ENCODE data around the gene CNTNAP2. TPM values are rescaled to one million over a fixed set of nuclear protein-coding genes. Genes with fewer than 3 reads are reported as not detected.

The CNTNAP2 gene
- total RNA-seq, 2 experiments from 2014 or later: not detected

DNA sequence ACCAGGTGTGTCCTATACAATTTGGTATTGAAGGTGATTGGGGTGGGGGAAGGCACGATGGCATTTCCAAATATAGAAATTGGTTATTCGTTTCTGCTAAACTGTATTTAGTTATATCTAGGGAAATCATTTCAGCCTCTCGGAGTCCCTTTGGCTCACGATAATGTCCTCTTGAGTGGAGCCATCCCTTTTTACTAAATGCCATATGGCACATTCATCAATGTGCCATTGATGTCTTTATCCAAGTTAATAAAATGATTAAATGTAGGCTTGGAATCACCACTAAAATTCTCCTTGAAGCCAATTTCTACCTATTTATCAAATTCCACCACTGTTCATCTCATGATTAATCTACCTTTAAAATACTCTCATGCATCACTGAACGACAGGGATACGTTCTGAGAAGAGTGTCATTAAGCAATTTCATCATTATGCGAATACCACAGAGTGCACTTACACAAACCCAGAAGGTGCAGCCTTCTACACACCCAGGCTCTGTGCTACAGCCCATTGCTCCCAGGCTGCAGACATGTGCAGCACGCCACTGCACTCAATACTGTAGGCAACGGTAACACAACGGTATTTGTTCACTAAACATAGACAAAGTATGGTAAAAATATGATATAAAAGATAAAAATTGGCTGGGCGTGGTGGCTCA is 2254.8 kb downstream of the CNTNAP2 start:
- ChIA-PET POLR2A (no interaction called here), CTCF (no interaction called here)

DNA sequence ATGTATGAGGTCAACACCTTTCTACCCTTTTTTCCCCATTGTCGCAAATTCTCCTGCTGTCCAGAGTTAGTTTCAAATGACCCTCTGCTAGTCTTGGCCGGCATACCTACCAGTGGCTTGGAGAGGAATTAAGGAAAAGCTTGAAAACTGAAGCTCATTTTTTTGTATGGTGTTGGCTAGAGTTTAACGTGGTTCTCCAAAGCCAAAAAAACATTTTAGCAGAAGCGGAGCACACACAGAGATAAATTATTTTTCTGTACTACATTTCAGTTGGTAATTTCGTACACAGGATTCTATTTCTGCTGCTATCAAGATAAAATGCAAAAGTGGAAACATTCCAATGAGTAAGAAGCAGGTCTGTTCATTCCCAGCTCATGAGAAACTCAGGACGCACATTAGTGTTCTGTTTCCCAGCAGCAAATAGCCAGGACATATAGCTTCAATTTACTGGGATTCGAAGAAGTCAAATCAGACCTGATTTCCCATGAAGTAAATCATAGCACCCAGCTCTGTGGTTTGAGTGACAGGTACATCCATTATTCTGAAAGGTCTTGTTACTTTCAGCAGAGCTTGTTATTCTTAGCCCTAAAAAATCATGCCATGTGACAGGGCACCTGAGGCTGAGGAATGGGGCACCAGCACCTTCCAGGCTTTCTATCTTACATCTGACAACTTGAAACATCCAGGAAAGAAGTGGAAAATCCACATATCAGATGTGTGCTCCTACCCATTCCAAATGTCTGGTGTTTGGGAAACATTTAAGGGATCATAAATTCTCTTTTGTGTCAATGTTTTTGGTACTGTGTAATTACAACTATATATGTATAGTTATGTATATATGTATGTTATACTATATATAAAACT is 2258.0 kb downstream of the CNTNAP2 start:
- ChIA-PET CTCF (no interaction called here), POLR2A (no interaction called here)

DNA sequence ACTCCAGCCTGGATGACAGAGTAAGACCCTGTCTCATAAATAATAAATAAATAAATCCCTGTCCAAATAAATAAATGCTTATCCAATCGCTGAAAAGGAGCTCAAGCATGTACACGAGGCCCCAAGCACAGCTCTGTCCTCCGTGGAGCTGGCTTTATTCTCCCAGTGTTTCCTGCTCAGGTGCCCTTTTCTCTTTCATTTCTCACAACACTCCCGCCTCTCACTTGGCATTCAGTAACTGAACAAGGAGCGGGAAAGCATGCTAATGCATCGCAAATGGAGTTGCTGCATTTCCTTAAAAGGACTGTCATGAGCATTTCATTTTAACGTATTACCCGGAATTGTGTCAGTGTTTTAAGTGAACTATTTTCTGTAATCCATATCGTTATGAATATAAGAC is 2263.1 kb downstream of the CNTNAP2 start:
- CTCF ChIA-PET: no interaction called here
- POLR2A ChIA-PET: no interaction called here

DNA sequence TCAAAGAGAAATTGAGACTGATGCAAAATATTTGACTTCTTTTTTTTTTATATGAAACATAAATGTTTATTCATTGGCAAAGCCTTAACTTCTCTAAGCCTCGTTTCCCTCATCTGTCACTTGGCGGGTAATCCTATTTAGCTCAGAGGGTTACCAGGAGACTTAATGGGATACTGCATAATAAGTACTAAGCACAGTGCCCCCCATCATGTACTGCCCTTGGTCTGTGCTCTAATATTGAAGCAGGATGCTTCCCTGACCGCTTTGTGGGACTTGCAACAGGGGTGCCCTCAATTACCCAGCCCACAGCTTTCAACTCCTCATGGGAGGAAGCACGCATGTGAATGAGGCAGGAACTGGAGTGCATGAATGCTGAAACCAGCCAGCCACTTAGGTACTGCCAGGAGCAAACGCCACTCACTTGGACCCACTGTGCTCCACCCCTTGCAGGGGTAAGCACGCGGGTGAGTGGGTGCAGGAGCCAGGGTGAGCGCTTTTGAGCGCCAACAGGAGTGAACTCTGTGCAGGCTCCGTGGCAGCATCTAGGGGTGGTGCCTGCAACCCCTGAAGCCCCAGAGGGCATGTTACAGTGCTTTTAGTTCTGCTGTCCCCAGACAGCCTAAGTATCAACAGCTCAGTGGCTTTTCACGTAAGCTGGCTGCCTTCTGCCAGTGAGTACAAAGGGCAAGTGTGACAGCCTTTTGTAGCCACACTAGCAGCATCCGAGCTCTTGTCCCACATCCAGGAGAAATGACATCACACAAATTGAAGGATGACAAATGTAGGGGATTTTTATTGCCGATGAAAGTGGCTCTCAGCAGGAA is 2264.2 kb downstream of the CNTNAP2 start:
- ChIA-PET POLR2A (no interaction called here), CTCF (no interaction called here)

DNA sequence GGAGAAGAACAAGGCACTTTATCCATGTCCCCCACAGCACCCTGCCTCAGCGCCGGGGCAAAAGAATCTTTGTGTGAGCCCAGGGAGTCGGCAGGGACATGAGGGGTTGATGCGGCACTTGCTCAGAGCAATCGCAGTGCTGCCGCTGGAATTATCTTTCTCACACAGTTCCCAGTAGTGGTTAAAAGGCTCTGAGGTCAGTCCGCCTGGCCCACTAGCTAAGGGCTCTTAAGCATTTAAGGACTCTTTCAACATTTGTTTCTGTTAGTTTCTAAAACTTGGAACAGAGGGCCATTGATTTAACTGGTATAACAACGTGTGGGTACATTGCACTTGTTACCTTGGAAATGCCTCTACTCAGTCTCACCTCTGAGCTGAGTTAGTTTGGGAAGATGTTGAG is 2266.0 kb downstream of the CNTNAP2 start:
- CTCF ChIA-PET: no interaction called here

DNA sequence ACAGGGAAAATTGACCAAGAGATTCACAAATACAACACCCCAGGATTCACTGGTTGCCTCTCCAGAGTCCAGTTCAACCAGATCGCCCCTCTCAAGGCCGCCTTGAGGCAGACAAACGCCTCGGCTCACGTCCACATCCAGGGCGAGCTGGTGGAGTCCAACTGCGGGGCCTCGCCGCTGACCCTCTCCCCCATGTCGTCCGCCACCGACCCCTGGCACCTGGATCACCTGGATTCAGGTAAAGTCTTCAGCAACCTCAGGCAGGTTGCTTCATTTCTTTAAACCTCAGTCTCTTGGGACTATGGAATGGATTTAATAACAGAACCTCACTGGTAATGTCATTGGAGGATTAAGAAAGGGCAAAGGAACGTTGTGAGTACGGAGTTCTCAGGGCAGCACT is 2267.1 kb downstream of the CNTNAP2 start:
- ChIA-PET POLR2A (no interaction called here), CTCF (no interaction called here)

More for the DNA sequence above, 2266.0 kb downstream of the CNTNAP2 start:
- POLR2A ChIA-PET: no interaction called here

DNA sequence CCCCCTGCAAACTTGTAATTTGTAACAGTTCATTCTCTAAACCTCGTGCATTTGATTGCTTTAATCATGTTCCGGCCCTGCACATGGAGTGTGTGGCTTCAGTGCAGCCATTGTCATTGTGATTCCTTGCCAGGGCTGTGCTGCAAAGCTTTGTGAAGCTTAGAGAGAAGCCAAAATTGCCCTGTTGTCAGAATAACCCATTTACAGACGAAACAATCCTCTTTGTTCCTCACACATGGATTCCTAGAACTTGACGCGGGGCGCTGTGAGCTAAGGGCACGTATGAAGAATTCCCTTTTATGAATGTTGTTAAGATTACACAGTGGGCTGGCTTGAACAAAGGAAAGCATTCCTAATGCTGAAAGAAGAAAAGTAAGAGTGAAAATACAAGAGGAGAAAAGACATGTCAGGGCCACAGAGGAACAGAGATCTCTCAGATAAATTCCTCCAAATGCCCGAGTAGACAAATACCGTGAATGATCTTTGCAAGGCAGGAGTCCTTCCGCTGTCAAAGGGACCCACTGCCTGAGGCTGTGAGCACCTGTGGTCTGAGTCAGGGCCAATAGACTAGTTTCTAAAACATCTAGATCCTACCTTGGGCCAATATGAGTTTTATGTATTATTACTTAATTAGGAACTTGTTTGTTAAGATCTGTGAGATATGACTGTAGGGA is 2268.5 kb downstream of the CNTNAP2 start:
- ChIA-PET CTCF (no interaction called here), POLR2A (no interaction called here)

DNA sequence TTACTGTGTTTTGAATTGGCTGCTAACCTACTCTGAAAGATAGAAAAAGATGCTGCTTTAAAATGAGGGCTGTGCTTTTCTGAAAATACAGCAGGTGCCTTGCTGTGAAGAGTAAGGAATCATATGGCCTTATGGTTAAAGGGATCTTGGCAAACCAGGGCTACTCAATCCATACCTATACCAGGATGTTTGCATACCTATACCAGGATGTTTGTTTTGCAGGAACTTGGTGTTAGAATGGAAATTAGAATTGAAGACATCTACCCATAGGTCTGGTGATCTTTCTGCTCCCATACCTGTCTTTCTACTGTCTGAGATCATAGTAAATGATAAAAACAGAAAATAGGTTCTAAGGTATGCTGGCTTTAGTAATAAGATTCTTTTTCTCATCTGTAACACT is 2273.8 kb downstream of the CNTNAP2 start:
- ChIA-PET CTCF (interaction anchor here (0.7 kb wide), 1 partner anchor 573 kb away, joined by 3 read pairs; no protein-coding TSS in a partner anchor), POLR2A (no interaction called here)

DNA sequence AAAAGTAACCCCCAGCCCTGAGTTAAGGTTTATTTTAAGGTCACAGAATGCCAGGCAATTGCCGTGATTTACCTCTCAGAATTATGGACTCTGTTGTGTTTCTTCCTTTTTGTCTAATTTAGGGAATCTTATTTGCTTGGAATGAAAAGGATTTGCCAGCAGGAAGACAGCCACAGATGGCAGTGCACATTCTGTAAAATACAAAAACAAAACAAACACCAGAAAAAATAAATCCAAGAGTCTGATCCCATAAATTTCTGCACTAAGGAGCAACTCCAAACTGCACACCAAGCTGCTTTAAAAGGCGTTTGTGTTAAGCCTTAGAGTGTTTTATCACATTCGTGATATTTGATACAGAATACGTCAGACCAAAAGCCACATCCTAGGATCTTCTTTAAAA is 2275.0 kb downstream of the CNTNAP2 start:
- CTCF ChIA-PET: no interaction called here

DNA sequence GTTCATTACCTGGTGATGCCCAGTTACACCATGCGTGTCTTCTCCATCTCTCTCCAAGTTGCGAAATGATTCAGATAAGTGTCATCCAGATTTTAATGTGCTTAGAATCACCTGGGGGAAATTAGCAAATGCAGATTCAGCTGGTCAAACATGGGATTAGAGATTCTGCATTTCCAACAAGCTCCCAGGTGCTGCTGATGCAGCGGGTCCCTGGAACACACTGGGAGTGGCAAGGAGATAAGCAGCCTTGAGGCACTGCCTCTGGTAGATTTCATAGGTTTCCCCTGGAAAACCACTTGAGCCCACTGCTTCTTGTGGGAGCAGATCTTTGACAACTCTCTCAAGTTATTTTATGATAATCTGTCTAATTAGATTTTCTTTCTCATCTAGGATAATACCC is 2278.0 kb downstream of the CNTNAP2 start:
- CTCF ChIA-PET: no interaction called here
- POLR2A ChIA-PET: no interaction called here

More for the DNA sequence above, 2275.0 kb downstream of the CNTNAP2 start:
- POLR2A ChIA-PET: no interaction called here

DNA sequence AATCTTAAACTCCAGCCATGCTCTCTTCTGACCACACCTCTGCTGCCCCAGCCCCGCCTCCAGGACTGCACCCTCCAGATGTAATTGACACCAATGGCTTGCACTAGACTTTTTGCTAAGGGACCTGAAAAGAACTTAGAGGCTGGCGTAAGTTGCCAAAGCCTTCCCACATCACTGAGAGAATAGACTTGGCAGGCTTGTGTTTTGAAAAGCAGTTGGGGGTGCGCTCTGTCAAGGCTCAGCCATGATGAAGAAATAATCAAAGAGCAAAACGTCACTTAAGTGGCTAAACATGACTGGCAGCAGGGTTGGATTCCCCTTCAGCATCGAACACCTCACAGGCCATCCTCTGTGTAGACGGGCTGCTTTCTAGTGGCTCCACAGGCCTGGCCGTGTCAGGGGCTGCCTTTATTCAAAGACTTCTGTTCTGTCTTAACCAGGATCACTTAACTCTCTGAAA is 2278.8 kb downstream of the CNTNAP2 start:
- ChIA-PET CTCF (interaction anchor here (0.7 kb wide), 1 partner anchor 131 kb away, joined by 3 read pairs; no protein-coding TSS in a partner anchor), POLR2A (no interaction called here)

DNA sequence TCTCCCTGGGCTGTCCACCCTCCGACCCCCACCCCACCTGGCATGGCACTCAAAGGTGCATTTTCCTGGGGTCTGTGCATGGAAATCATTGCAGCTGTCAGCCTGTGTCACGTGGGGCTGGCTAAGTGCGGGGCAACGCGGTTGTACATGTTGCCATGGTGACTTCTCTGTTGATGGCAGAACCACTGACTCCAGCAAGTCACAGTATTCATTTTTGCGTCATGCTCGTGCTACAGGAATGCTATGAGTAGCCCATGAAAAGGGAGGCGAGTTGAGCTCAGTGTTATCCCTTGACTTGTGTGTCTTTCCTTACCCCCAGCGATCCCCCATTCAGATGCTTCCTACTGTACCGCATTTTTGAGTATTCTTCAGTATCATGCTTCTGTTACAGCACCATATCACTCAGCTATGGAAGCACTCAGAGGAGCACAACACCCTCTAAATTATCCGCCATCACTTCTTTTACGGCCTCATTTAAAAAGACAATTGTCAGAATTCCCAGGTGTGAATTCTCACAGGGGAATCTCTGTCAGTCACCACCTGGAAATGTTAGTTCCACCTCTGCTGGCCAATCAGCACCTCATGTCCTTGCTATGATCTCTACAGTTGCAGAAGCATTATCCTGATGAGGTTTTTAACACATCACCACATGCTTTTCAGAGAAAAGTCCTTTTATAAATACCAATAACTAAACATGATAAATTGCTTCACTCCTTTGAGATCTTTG is 2279.6 kb downstream of the CNTNAP2 start:
- CTCF ChIA-PET: interaction anchor here (0.7 kb wide), 1 partner anchor 130 kb away, joined by 3 read pairs; no protein-coding TSS in a partner anchor

DNA sequence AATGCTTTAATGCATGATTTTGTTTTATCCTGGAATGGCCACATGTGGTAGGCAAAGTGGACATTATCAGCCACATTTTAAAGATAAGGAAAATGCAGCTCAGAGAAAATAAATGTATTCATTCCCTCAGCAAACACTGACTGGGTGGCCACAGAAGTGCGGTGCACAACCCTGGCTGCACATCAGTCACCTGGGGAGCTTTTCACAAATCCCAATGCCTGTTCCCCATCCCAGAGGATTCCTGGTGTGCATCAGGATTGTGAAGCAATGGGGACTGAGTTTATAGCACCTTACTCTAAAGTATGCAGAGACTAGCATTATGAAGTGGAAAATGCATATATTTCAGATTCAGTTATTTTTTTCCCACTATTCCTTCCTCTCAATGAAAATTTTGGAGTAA is 2280.5 kb downstream of the CNTNAP2 start:
- ChIA-PET CTCF (no interaction called here), POLR2A (no interaction called here)

More for the DNA sequence above, 2279.6 kb downstream of the CNTNAP2 start:
- POLR2A ChIA-PET: no interaction called here

DNA sequence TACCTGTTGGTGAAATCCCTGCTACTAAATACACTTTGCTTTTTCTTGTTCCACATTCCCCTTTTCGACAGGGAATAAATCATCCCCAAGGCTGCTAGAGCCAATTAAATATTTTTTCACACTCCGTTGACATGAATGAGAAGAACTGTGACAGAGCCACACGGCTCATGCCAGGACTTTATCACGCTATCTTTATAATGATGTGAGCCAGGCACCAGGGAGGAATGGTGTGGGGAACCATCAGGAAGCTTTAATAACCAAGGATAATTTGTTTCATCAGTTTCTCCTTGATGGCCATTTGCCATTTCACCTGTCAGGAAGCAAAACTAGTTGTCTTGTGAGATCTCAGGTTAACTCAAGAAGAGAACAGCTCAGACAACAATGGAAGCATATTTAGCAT is 2280.9 kb downstream of the CNTNAP2 start:
- POLR2A ChIA-PET: no interaction called here
- CTCF ChIA-PET: no interaction called here

DNA sequence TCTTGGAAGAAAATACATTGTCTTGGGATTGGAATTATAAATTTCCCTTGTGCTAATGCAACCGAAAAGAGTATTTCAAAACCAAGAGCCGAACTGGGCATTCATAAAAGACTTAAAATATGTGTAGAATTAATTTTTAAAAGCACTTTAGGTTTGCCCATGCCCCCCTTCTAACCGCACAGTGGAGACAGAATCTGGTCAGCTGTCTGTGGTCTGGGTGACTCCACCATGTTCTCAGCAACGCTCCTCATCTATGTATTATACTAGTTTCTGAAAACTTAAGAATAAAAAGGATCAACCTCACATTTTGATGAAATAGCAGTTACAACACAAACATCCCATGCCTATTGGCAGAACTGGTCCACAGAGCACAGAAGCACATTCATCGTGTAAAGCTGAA is 2281.4 kb downstream of the CNTNAP2 start:
- ChIA-PET POLR2A (no interaction called here), CTCF (no interaction called here)

DNA sequence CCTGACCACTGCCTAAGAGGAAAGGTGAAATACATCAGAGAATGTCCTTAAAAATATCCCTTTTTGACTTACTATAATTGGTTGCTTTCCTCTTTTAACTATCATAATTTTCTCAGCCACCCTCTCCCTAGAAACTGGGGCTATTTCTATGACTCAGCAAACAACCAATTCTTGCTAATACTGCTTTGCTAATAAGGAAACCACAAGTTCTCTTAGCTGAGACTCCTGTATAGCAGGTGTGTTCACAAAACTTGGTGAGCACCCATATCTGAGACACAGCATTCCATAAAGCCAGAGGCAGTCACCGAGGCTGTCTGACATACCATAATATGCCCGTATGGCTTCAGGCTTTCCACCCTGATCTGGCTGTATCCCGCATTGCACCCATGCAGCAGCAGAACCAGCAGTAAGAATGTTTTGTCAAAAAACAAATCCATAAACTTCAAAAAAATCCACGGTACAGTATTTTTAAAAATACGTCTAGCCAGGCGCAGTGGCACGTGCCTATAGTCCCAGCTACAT is 2282.3 kb downstream of the CNTNAP2 start:
- ChIA-PET POLR2A (no interaction called here), CTCF (no interaction called here)

DNA sequence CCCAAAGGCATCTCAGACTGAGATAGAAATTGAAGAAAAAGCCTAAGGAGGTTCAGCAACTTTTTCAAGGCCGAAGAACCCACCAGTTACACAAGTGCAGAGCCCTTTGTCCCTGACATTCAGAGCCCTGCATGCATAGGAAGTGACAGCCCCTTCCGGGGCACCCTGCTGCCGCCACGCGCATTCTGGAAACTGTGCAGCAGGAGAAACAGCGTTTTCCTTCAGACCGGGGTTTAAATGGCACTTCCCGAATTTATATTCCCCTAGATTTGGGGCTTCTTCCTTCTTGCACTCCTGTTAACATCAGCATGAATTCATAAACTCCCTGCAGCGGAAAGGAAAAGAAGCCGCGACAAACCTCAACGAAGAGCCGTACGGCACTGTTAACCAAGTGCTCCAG is 2283.5 kb downstream of the CNTNAP2 start:
- POLR2A ChIA-PET: no interaction called here
- CTCF ChIA-PET: no interaction called here

DNA sequence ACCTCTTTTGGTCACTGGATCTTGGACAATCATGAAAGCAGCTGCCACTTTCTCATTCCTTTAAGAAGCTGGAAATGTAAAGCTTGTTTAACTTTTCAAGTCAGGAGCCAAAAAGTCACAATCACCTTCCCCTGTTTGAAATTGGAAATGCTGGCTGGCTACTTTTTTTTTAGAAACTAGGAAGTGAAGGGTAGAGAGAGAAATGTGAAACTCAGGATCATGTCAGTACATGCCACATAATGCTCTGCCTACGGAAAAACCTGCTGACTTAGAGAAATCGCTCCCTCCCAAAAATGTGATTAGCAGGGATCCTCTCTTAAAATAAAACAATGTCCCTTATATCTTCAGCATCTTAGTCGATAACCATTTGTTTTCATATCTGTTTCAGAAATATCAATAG is 2285.6 kb downstream of the CNTNAP2 start:
- ChIA-PET POLR2A (no interaction called here), CTCF (no interaction called here)

DNA sequence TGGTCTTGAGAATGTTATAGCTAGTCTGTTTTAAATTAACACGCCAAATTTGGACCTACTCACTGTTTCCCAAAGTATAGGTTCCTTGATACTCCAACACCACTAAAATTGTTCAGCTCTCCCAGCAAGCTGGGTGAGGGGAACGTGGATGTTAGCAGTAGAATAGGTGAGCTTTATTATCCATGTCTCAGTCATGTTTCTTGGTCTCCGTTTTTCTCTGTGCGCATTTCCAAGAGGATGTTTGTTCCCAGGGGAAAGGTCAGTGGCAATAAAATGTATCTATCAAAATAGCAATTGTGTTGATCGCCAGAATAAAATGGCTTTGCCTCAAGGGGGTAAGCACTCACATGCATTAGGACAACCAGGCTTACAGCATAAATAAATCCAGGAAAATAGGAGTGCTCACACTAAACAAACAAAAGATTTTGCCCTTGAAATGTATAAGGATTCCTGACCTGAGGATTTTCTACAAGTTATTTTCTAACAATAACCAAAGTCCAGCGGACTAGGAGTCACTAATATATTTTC is 2286.9 kb downstream of the CNTNAP2 start:
- CTCF ChIA-PET: no interaction called here
- POLR2A ChIA-PET: no interaction called here

Data from activated CD8-positive, alpha-beta memory T cell treated with anti-CD3 and anti-CD28 coated beads for 36 hours (primary cell).